Measurements from ENCODE around the gene COPE. TPM values are rescaled to one million over a fixed set of nuclear protein-coding genes. Genes with fewer than 3 reads are reported as not detected.

Gene COPE
- total RNA-seq, 1 donor from 2014 or later: 161 TPM

DNA sequence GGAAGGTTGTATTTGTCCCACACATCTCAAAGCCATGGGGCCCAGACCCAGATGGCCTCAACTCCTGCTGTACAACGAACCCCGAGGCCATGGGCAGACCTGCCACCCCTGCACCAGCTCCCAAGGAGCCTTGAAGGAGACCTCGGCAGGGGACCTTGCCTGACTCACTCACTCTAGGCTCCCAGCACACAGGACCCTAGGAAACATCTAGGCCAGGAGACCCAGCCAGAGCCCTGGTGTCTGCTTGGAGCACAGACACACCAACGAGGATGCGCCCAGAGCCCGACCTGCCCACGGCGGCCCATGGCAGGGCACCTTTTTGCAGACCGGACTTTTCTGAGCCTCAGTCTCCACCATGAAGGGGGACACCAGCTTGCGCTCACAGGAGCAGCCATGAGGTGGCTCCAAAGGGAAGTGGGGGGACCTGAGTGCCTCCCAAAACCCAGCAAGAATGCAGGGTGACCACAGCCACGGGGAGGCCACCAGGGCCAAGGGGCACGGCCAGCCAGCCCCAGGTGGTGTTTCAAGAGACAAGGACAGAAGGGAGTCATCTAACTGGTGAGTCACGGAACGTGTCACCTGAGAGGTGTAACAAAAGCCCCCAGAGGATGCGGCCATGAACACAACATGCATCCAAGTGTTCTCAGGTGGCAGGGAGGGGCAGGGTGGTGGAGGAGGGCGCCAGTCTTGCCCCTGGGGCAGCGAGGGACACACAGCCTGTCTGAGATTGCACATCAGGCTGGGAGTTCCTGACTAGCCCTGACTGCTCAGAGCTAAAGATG, 18.3 kb downstream of the COPE start:
- Mint-ChIP-seq H3K4me1 (peaks cover 2% of the 10 kb centered on the region), H3K27me3 (ENCODE audit: low read depth) (peaks cover 5% of the 10 kb centered on the region), H3K36me3 (peaks cover 11% of the 10 kb centered on the region), H3K9me3 (no peaks in the 10 kb centered on the region), H3K27ac (no peak overlapping the region), H3K4me3 (no peak overlapping the region)
- TF ChIP-seq, protein P1, sequence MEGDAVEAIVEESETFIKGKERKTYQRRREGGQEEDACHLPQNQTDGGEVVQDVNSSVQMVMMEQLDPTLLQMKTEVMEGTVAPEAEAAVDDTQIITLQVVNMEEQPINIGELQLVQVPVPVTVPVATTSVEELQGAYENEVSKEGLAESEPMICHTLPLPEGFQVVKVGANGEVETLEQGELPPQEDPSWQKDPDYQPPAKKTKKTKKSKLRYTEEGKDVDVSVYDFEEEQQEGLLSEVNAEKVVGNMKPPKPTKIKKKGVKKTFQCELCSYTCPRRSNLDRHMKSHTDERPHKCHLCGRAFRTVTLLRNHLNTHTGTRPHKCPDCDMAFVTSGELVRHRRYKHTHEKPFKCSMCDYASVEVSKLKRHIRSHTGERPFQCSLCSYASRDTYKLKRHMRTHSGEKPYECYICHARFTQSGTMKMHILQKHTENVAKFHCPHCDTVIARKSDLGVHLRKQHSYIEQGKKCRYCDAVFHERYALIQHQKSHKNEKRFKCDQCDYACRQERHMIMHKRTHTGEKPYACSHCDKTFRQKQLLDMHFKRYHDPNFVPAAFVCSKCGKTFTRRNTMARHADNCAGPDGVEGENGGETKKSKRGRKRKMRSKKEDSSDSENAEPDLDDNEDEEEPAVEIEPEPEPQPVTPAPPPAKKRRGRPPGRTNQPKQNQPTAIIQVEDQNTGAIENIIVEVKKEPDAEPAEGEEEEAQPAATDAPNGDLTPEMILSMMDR (IDR thresholded peaks at IDR 0.05; ENCODE audit: unreplicated experiment): no peak
- DNase-seq (ENCODE audit: low spot score in 2 of 2, unreplicated experiment in 2 of 2): no peak

DNA sequence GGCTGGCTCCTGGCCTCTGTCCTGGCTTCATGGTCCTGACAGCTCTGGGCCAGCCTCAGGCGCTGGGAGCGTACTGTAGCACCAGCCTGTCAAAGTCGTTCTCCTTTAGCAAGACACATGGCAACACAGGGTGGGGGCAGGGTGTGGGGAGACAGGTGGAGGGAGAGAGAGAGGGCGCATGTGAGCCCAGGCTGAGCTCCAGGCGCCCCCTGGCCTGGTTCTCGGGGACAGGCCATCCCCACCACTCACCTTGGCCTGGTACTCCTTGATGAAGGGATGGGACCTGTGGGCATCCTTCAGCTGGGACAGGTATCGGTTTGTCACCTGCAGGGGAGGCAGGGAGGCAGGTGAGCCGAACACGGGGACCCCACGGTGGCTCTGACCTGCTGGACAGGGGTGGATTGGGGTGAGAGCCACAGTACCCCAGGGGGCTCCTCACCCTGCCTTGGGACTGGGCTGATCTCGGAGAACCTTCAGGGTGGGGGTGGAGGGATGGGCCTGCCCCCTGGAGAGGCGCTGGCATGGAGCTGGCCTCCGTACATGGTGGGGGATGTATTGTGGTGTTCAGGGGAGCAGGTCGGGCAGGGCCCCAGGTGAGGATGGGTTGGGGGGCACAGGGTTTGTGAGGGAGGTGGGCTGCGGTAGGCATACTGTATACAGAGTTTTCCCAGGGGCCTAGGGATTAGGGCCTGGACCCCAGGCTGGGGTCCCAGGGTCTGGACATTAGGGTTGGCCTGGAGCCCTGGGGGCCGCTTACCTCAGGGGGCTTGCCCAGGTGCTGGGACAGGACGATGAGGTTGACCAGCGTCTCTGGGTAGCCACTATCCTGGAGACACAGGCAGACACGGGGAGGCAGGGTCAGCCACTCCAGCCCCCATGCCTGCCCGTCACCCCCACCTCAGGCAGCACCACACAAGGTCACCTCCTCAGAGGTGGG, 19.3 kb downstream of the COPE start:
- Mint-ChIP-seq H3K4me1 (peaks cover 2% of the 10 kb centered on the region), H3K27ac (no peak overlapping the region), H3K27me3 (ENCODE audit: low read depth) (peaks cover 5% of the 10 kb centered on the region), H3K9me3 (no peaks in the 10 kb centered on the region), H3K36me3 (peaks cover 8% of the 10 kb centered on the region), H3K4me3 (no peak overlapping the region)
- no peak for DNase-seq (ENCODE audit: low spot score in 2 of 2, unreplicated experiment in 2 of 2)
- TF ChIP-seq, protein P1 (IDR thresholded peaks at IDR 0.05; ENCODE audit: unreplicated experiment): no peak

DNA sequence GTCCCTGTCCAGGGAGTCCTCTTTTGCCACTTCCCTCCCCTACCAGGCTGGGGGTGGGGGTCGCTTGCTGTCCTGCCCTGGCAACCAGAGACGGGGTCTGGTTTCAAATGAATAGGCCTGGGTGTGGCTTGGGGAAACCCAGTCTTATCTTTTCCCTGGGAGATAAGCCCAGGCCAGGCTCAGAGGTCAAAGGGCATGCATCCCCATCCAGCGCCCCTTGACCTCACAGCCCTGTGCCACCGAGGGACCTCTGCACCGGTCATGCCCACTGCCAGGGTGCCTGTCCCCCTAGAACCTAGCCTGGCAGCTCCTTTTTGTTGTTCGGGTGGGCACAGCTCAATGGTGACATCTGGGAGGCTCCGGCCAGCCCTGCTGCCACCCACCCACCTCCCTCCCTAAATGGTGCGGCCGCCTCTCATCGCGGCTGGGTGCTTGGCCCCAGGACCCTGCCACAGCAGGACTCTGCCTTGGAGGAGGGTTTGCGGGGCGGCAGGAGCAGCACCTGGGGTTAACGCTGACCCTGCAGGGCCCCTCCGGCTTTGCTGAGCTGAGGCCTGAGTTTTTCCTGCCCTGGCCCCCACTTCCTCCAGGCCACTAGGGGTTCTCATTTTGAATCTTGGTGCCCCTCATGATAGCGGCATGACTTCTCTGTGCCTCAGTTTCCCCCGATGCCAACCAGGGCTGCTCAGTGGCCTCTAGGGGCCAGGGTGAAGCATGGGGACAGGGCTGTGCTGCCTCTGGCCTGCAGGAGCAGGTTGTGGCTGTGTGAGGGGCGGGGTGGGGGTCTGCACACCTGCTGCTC, 20.4 kb downstream of the COPE start:
- no peaks in the 10 kb centered on the region for H3K9me3 Mint-ChIP-seq
- DNase-seq (ENCODE audit: low spot score in 2 of 2, unreplicated experiment in 2 of 2): no peak
- peaks cover 8% of the 10 kb centered on the region for H3K36me3 Mint-ChIP-seq
- no peak overlapping the region for H3K27ac Mint-ChIP-seq
- H3K4me3 Mint-ChIP-seq: no peak overlapping the region
- TF ChIP-seq, protein P1 (IDR thresholded peaks at IDR 0.05; ENCODE audit: unreplicated experiment): no peak
- H3K4me1 Mint-ChIP-seq: peaks cover 4% of the 10 kb centered on the region
- H3K27me3 Mint-ChIP-seq (ENCODE audit: low read depth): peaks cover 7% of the 10 kb centered on the region

DNA sequence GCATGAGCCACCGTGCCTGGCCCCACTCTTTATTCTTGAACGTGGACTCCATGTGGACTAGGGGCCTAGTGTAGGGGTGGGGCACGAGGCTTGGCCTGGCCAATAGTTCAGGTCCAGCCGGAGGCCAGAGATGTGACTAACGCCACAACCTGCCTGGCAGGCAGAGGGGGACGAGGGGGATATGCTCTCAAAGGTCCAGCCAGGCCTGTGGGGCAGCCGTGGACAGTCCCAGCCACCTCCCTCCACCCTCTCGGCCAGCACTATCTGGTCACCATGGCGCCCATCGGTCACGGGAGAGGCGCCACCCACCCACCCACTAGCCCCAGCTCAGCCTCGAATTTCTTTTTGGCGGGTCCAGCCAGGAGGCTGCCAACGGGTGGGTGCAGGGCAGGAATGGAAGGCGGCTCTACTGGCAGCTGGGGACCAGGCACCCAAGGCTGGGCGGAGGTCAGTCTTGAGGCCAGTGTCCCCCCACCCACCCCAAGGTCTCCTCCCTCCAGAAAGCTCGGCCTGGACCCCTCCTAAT, 21.0 kb downstream of the COPE start:
- H3K36me3 Mint-ChIP-seq: peaks cover 8% of the 10 kb centered on the region
- H3K27me3 Mint-ChIP-seq (ENCODE audit: low read depth): peaks cover 8% of the 10 kb centered on the region
- H3K27ac Mint-ChIP-seq: no peak overlapping the region
- no peak for DNase-seq (ENCODE audit: low spot score in 2 of 2, unreplicated experiment in 2 of 2)
- TF ChIP-seq, protein P1 (IDR thresholded peaks at IDR 0.05; ENCODE audit: unreplicated experiment): no peak
- H3K9me3 Mint-ChIP-seq: no peaks in the 10 kb centered on the region
- no peak overlapping the region for H3K4me3 Mint-ChIP-seq
- peaks cover 5% of the 10 kb centered on the region for H3K4me1 Mint-ChIP-seq
